Neural cell (in vitro differentiated cells): ENCODE measurements around the gene MAGEA12. TPM values are rescaled to one million over a fixed set of nuclear protein-coding genes. Genes with fewer than 3 reads are reported as not detected.
"Not testable (repeated sequence)": the region's sequence is repeated elsewhere in the genome, so short reads cannot be mapped to it uniquely, and the experiment has no call there.

ENCODE experiments used
- H2AFZ ChIP-seq: fragments of 200-600, 300-800 bp; sonication (generic), shearing (Covaris generic); 2 replicates; pipeline ENCODE4 v1.6.0; 2014; ENCODE audit warnings: low read depth, mild to moderate bottlenecking, antibody characterized with exemption, low read length, moderate library complexity
- H3F3A ChIP-seq: fragments of 200-600 bp; shearing (Covaris generic); 2 replicates; pipeline ENCODE4 v1.6.1; 2016; ENCODE audit warnings: mild to moderate bottlenecking, moderate library complexity, mixed read lengths, antibody characterized with exemption, low read length; ENCODE audit not compliant: insufficient read depth, poor library complexity, severe bottlenecking
- H3K27ac ChIP-seq: fragments of 200-600, 300-800 bp; sonication (generic), shearing (Covaris generic); 2 replicates; pipeline ENCODE4 v1.5.1; 2014; ENCODE audit warnings: mild to moderate bottlenecking, low read length, moderate library complexity
- H3K27me3 ChIP-seq: fragments of 300-800, 200-600 bp; sonication (generic), shearing (Covaris generic); 2 replicates; pipeline ENCODE4 v1.6.0; 2014; ENCODE audit warnings: mild to moderate bottlenecking, low read depth, low read length, moderate library complexity; ENCODE audit not compliant: insufficient read depth
- H3K36me3 ChIP-seq: fragments of 300-800, 200-600 bp; sonication (generic), shearing (Covaris generic); 2 replicates; pipeline ENCODE4 v1.5.1; 2014; ENCODE audit warnings: mild to moderate bottlenecking, antibody characterized with exemption, low read length, moderate library complexity; ENCODE audit not compliant: insufficient read depth
- H3K4me2 ChIP-seq: fragments of 300-800, 200-600 bp; sonication (generic), shearing (Covaris generic); 2 replicates; pipeline ENCODE4 v1.6.0; 2014; ENCODE audit warnings: mild to moderate bottlenecking, low read length
- H3K4me3 ChIP-seq: fragments of 300-800, 200-600 bp; sonication (generic), shearing (Covaris generic); 2 replicates; pipeline ENCODE4 v1.5.1; 2014; ENCODE audit warnings: mild to moderate bottlenecking, low read length, moderate library complexity
- H3K79me2 ChIP-seq: fragments of 200-600 bp; shearing (Covaris generic); replicated peaks from 2 replicates; pipeline ENCODE4 v1.6.0; 2014; ENCODE audit warnings: mild to moderate bottlenecking, low read length, moderate library complexity; ENCODE audit not compliant: insufficient read depth
- H3K9ac ChIP-seq: fragments of 300-800, 200-600 bp; sonication (generic), shearing (Covaris generic); 2 replicates; pipeline ENCODE4 v1.6.1; 2016; ENCODE audit warnings: mild to moderate bottlenecking, low read length, mixed read lengths
- H3K9me2 ChIP-seq: fragments of 200-600 bp; shearing (Covaris generic); 2 replicates; pipeline ENCODE4 v1.6.1; 2016; ENCODE audit warnings: mild to moderate bottlenecking, low read length, mixed read lengths; ENCODE audit not compliant: insufficient read depth
- H3K9me3 ChIP-seq: fragments of 200-600, 300-800 bp; sonication (generic), shearing (Covaris generic); 2 replicates; pipeline ENCODE4 v1.6.1; 2016; ENCODE audit warnings: mild to moderate bottlenecking, mixed run types, low read length, moderate library complexity, mixed read lengths
- H4K20me1 ChIP-seq: fragments of 200-600 bp; shearing (Covaris generic); 2 replicates; pipeline ENCODE4 v1.6.1; 2016; ENCODE audit warnings: mild to moderate bottlenecking, mixed run types; ENCODE audit not compliant: insufficient read depth
- EP300 ChIP-seq: fragments of 450-650 bp; conservative IDR thresholded peaks from 2 replicates; pipeline ENCODE4 v1.6.1; 2014; ENCODE audit warnings: antibody characterized with exemption, mild to moderate bottlenecking, moderate library complexity; ENCODE audit not compliant: poor library complexity, severe bottlenecking
- EZH2 ChIP-seq: fragments of 200-600, 300-800 bp; shearing (Covaris generic), sonication (generic); IDR thresholded peaks from 2 replicates; pipeline ENCODE4 v1.6.1; 2014; ENCODE audit warnings: antibody characterized with exemption, low read length, borderline replicate concordance, mild to moderate bottlenecking; ENCODE audit not compliant: insufficient read depth, poor library complexity, severe bottlenecking
- MXI1 ChIP-seq: fragments of 450-650 bp; conservative IDR thresholded peaks from 2 replicates; pipeline ENCODE4 v1.6.1; 2014; ENCODE audit warnings: antibody characterized with exemption, mild to moderate bottlenecking; ENCODE audit not compliant: poor library complexity, severe bottlenecking
- POLR2AphosphoS5 ChIP-seq: IDR thresholded peaks from 2 replicates; pipeline ENCODE4 v1.6.1; 2012
- RAD21 ChIP-seq: fragments of 450-650 bp; conservative IDR thresholded peaks from 2 replicates; pipeline ENCODE4 v1.6.1; 2014; ENCODE audit warnings: antibody characterized with exemption, mild to moderate bottlenecking, moderate library complexity
- SMC3 ChIP-seq: fragments of 450-650 bp; conservative IDR thresholded peaks from 2 replicates; pipeline ENCODE4 v1.6.1; 2014; ENCODE audit warnings: antibody characterized with exemption, mild to moderate bottlenecking, moderate library complexity; ENCODE audit not compliant: poor library complexity
- TAF1 ChIP-seq: IDR thresholded peaks from 2 replicates; pipeline ENCODE4 v1.6.1; 2012; ENCODE audit warnings: low read depth
- polyA plus RNA-seq: library from polyadenylated mRNA; depleted of rRNA; stranded (reverse); fragments of >200 nt; gene quantifications from 2 replicates; pipeline ENCODE4 v1.2.3, GENCODE V29; 2014
- TF ChIP-seq, protein P1 (sequence below): IDR thresholded peaks from 2 replicates; pipeline ENCODE4 v1.6.1; 2012; ENCODE audit warnings: borderline replicate concordance
- TF ChIP-seq, protein P2 (sequence below): fragments of 450-650 bp; IDR thresholded peaks from 2 replicates; pipeline ENCODE4 v1.5.1; 2014; ENCODE audit warnings: antibody characterized with exemption, mild to moderate bottlenecking, moderate library complexity; ENCODE audit not compliant: poor library complexity, severe bottlenecking

MAGEA12 gene
- polyA plus RNA-seq, 1 donor from 2014 or later: not detected

DNA sequence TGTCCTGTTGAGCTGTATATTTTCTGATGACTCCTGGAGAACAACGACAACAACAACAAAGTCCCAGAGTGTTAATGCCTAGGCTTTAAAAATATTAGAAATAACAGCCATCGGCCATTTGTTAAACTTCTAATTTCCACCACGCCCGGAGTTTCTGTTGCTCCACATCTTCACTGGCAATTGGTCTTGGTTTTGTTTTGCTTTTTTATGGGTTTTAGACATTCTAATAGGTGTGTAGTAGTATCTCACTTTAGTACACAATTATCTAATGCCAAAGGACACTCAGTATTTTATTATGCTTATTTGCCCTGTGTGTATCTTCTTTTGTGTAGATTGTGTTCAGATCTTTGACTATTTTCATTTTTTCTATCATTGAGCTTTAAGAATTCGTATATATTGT lies 5.0 kb downstream of the MAGEA12 start:
- Histone ChIP-seq H3K4me3 (no peak overlapping the region), H3K9ac (no peak overlapping the region), H3F3A (no peaks in the 10 kb centered on the region), H3K27me3 (no peaks in the 10 kb centered on the region), H3K36me3 (no peaks in the 10 kb centered on the region), H3K4me2 (no peak overlapping the region), H3K9me3 (no peaks in the 10 kb centered on the region), H4K20me1 (no peaks in the 10 kb centered on the region), H3K27ac (no peak overlapping the region), H3K79me2 (no peaks in the 10 kb centered on the region), H2AFZ (no peak overlapping the region), H3K9me2 (no peaks in the 10 kb centered on the region)
- TF ChIP-seq EZH2 (no peak), POLR2AphosphoS5 (no peak), MXI1 (no peak), SMC3 (no peak), RAD21 (no peak), TAF1 (no peak), EP300 (no peak)
- TF ChIP-seq, protein P1, sequence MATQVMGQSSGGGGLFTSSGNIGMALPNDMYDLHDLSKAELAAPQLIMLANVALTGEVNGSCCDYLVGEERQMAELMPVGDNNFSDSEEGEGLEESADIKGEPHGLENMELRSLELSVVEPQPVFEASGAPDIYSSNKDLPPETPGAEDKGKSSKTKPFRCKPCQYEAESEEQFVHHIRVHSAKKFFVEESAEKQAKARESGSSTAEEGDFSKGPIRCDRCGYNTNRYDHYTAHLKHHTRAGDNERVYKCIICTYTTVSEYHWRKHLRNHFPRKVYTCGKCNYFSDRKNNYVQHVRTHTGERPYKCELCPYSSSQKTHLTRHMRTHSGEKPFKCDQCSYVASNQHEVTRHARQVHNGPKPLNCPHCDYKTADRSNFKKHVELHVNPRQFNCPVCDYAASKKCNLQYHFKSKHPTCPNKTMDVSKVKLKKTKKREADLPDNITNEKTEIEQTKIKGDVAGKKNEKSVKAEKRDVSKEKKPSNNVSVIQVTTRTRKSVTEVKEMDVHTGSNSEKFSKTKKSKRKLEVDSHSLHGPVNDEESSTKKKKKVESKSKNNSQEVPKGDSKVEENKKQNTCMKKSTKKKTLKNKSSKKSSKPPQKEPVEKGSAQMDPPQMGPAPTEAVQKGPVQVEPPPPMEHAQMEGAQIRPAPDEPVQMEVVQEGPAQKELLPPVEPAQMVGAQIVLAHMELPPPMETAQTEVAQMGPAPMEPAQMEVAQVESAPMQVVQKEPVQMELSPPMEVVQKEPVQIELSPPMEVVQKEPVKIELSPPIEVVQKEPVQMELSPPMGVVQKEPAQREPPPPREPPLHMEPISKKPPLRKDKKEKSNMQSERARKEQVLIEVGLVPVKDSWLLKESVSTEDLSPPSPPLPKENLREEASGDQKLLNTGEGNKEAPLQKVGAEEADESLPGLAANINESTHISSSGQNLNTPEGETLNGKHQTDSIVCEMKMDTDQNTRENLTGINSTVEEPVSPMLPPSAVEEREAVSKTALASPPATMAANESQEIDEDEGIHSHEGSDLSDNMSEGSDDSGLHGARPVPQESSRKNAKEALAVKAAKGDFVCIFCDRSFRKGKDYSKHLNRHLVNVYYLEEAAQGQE: no peak
- TF ChIP-seq, protein P2, sequence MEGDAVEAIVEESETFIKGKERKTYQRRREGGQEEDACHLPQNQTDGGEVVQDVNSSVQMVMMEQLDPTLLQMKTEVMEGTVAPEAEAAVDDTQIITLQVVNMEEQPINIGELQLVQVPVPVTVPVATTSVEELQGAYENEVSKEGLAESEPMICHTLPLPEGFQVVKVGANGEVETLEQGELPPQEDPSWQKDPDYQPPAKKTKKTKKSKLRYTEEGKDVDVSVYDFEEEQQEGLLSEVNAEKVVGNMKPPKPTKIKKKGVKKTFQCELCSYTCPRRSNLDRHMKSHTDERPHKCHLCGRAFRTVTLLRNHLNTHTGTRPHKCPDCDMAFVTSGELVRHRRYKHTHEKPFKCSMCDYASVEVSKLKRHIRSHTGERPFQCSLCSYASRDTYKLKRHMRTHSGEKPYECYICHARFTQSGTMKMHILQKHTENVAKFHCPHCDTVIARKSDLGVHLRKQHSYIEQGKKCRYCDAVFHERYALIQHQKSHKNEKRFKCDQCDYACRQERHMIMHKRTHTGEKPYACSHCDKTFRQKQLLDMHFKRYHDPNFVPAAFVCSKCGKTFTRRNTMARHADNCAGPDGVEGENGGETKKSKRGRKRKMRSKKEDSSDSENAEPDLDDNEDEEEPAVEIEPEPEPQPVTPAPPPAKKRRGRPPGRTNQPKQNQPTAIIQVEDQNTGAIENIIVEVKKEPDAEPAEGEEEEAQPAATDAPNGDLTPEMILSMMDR: no peak

- H3K36me3 ChIP-seq, H3K9ac ChIP-seq, H3K9me3 ChIP-seq, H4K20me1 ChIP-seq, H3F3A ChIP-seq, H3K27me3 ChIP-seq, H3K79me2 ChIP-seq, H3K9me2 ChIP-seq, H3K4me3 ChIP-seq, H3K4me2 ChIP-seq, H3K27ac ChIP-seq, H2AFZ ChIP-seq: not testable (repeated sequence)
These were observed 20.4 kb downstream of the MAGEA12 start, which contains the start of gene MAGEA2 for GRCh38 chrX:152753686-152754650. TSS of gene MAGEA2 (minus strand) at chrX:152753842. CDS start at chrX:152751363, 2,479 bp downstream.

GRCh38 chrX:152754871-152755270 lies 21.3 kb downstream of the MAGEA12 start:
- not testable (repeated sequence) for H3K27me3 ChIP-seq, H2AFZ ChIP-seq, H3K4me3 ChIP-seq

GRCh38 chrX:152758918-152759317 lies 25.4 kb downstream of the MAGEA12 start, which contains the start of gene CSAG3:
TSS of gene CSAG3 (plus strand) at chrX:152759218.
- H3K9ac ChIP-seq, H3K27ac ChIP-seq, H3K79me2 ChIP-seq, H3K27me3 ChIP-seq, H3K4me2 ChIP-seq, H3K9me2 ChIP-seq, H3K36me3 ChIP-seq, H3F3A ChIP-seq, H3K9me3 ChIP-seq, H2AFZ ChIP-seq, H3K4me3 ChIP-seq, H4K20me1 ChIP-seq: not testable (repeated sequence)

More at GRCh38 chrX:152754871-152755270, 21.3 kb downstream of the MAGEA12 start:
- not testable (repeated sequence) for H3K27ac ChIP-seq, H3K9me3 ChIP-seq, H3K79me2 ChIP-seq, H4K20me1 ChIP-seq, H3K9me2 ChIP-seq, H3K9ac ChIP-seq, H3K36me3 ChIP-seq, H3F3A ChIP-seq, H3K4me2 ChIP-seq

- H3K27me3 ChIP-seq, H3F3A ChIP-seq, H3K4me2 ChIP-seq, H3K27ac ChIP-seq, H3K9me3 ChIP-seq, H3K4me3 ChIP-seq, H4K20me1 ChIP-seq, H3K9ac ChIP-seq, H3K79me2 ChIP-seq, H3K9me2 ChIP-seq, H2AFZ ChIP-seq, H3K36me3 ChIP-seq: not testable (repeated sequence)
These were observed 26.0 kb downstream of the MAGEA12 start for GRCh38 chrX:152759544-152759943.
